ENCODE results near the gene CLCN6.

The CLCN6 gene

DNA sequence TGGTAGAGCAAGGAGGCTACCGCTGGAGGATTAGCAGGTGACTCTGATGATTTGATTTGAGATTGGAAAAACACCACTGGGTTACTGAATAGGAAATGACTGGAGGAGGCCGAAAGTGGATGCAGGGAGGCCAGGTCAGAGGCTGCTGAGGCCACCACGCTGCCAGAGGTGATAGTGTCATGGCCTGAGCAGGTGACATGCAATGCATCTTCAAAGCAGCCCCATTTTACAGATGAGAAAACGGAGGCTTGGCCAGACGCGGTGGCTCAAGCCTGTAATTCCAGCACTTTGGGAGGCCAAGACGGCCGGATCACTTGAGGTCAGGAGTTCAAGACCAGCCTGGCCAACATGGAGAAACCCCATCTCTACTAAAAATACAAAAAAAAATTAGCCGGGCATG is 31.2 kb upstream of the CLCN6 start:
- Histone ChIP-seq H3K9me2 (replicated peaks; ENCODE audit: insufficient read depth, low read length) (no peaks in the 10 kb centered on the region), H3K4me2 (ENCODE audit: low read depth, low read length) (no peak overlapping the region), H3K27ac (ENCODE audit: low read length) (no peak overlapping the region), H3K4me3 (ENCODE audit: low read length) (no peak overlapping the region), H2AFZ (ENCODE audit: low read length) (no peak overlapping the region), H4K20me1 (ENCODE audit: insufficient read depth, low read length) (no peaks in the 10 kb centered on the region), H3F3A (ENCODE audit: insufficient read depth, low read length) (no peaks in the 10 kb centered on the region), H3K27me3 (replicated peaks; ENCODE audit: insufficient read depth, low read length) (peaks cover 13% of the 10 kb centered on the region; the same call in 1 of the 2 replicates), H3K4me1 (ENCODE audit: low read length) (no peaks in the 10 kb centered on the region), H3K9me3 (replicated peaks; ENCODE audit: insufficient read depth, low read length) (no peaks in the 10 kb centered on the region), H3K9ac (ENCODE audit: low read length) (no peak overlapping the region), H3K36me3 (replicated peaks; ENCODE audit: insufficient read depth, low read length) (no peaks in the 10 kb centered on the region), H3K79me2 (ENCODE audit: low read length) (no peaks in the 10 kb centered on the region)
- TF ChIP-seq EZH2 (optimal IDR thresholded peaks at IDR 0.05; ENCODE audit: low read depth, low read length), result no peak
- TF ChIP-seq EZH2phosphoT487 (IDR thresholded peaks at IDR 0.05; ENCODE audit: low read length), result no peak
- TF ChIP-seq, protein P1, sequence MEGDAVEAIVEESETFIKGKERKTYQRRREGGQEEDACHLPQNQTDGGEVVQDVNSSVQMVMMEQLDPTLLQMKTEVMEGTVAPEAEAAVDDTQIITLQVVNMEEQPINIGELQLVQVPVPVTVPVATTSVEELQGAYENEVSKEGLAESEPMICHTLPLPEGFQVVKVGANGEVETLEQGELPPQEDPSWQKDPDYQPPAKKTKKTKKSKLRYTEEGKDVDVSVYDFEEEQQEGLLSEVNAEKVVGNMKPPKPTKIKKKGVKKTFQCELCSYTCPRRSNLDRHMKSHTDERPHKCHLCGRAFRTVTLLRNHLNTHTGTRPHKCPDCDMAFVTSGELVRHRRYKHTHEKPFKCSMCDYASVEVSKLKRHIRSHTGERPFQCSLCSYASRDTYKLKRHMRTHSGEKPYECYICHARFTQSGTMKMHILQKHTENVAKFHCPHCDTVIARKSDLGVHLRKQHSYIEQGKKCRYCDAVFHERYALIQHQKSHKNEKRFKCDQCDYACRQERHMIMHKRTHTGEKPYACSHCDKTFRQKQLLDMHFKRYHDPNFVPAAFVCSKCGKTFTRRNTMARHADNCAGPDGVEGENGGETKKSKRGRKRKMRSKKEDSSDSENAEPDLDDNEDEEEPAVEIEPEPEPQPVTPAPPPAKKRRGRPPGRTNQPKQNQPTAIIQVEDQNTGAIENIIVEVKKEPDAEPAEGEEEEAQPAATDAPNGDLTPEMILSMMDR (IDR thresholded peaks at IDR 0.05; ENCODE audit: low read length), result no peak
- no peak for DNase-seq

DNA sequence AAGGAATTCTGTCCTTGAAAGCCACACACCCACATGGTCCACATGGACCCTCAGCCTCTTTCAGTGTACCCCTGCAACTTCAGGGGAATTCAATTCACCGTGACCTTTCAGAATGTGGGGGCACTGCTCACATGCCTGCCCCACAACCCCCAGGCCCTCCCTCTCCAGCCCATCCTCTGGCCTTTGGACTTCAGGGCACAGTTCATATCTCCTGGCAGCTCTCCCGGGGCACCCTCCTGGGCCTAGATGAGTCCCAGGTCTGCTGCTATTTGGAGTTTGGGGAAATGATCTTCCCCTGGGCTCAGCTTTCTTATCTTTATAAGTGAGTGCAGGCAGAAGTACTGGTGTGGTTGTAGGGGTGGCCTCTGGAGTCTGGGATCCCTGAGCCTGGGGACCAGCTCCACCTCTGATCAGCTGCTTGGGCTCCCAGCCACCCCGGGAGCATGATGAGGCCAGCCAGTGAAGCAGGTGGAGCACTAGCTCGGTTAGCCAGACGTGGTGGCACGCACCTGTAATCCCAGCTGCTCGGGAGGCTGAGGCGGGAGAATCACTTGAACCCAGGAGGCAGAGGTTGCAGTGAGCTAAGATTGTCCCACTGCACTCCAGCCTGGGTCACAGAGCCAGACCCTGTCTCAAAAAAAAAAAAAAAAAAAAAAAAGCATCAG is 28.2 kb upstream of the CLCN6 start:
- H3K4me1 ChIP-seq (ENCODE audit: low read length), result no peaks in the 10 kb centered on the region
- H3K4me3 ChIP-seq (ENCODE audit: low read length), result no peak overlapping the region
- no peaks in the 10 kb centered on the region for H3K9me2 ChIP-seq (replicated peaks; ENCODE audit: insufficient read depth, low read length)
- TF ChIP-seq, protein P1 (IDR thresholded peaks at IDR 0.05; ENCODE audit: low read length), result no peak
- TF ChIP-seq EZH2 (optimal IDR thresholded peaks at IDR 0.05; ENCODE audit: low read depth, low read length) (no peak), EZH2phosphoT487 (IDR thresholded peaks at IDR 0.05; ENCODE audit: low read length) (no peak)
- H3K9me3 ChIP-seq (replicated peaks; ENCODE audit: insufficient read depth, low read length), result no peaks in the 10 kb centered on the region
- no peak overlapping the region for H2AFZ ChIP-seq (ENCODE audit: low read length)
- no peak for DNase-seq
- no peaks in the 10 kb centered on the region for H3F3A ChIP-seq (ENCODE audit: insufficient read depth, low read length)
- H3K27me3 ChIP-seq (replicated peaks; ENCODE audit: insufficient read depth, low read length), result 0 out of 2 replicates have a peak, but pooled peaks cover 7% of the 10 kb centered on the region
- no peak overlapping the region for H3K9ac ChIP-seq (ENCODE audit: low read length)
- no peaks in the 10 kb centered on the region for H3K36me3 ChIP-seq (replicated peaks; ENCODE audit: insufficient read depth, low read length)
- no peak overlapping the region for H3K4me2 ChIP-seq (ENCODE audit: low read depth, low read length)
- no peaks in the 10 kb centered on the region for H4K20me1 ChIP-seq (ENCODE audit: insufficient read depth, low read length)
- no peaks in the 10 kb centered on the region for H3K79me2 ChIP-seq (ENCODE audit: low read length)
- H3K27ac ChIP-seq (ENCODE audit: low read length), result no peak overlapping the region

DNA sequence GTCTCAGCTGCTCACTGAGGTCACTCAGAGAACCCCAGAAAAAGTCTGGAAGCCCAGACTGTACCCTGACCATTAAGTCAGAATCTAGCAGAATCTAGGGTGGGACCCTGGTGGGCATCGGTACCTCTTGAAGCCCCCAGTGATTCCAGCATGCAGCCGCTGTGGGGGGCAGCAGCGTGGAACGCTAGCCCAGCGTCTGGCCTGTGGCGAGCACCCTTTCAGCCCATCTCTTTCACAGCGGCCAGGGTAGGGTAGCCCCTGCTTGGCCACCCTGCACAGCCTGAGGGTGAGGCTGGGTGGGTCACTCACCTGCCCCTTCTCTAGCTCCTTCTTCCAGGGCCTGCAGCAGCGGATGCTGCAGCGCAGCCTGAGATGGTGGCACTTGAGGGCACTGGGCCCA is 27.7 kb upstream of the CLCN6 start:
- Histone ChIP-seq H3K9me3 (replicated peaks; ENCODE audit: insufficient read depth, low read length) (no peaks in the 10 kb centered on the region), H3K9me2 (replicated peaks; ENCODE audit: insufficient read depth, low read length) (no peaks in the 10 kb centered on the region), H3K4me1 (ENCODE audit: low read length) (0 out of 2 replicates have a peak, but pooled peaks cover 3% of the 10 kb centered on the region), H4K20me1 (ENCODE audit: insufficient read depth, low read length) (no peaks in the 10 kb centered on the region), H3K27me3 (replicated peaks; ENCODE audit: insufficient read depth, low read length) (0 out of 2 replicates have a peak, but pooled peaks cover 7% of the 10 kb centered on the region), H3K4me2 (ENCODE audit: low read depth, low read length) (no peak overlapping the region), H3K27ac (ENCODE audit: low read length) (no peak overlapping the region), H3K36me3 (replicated peaks; ENCODE audit: insufficient read depth, low read length) (no peaks in the 10 kb centered on the region), H3K79me2 (ENCODE audit: low read length) (no peaks in the 10 kb centered on the region), H3K4me3 (ENCODE audit: low read length) (no peak overlapping the region), H3K9ac (ENCODE audit: low read length) (no peak overlapping the region), H3F3A (ENCODE audit: insufficient read depth, low read length) (peaks cover under 1% of the 10 kb centered on the region; the same call in 1 of the 2 replicates), H2AFZ (ENCODE audit: low read length) (no peak overlapping the region)
- no peak for TF ChIP-seq EZH2phosphoT487 (IDR thresholded peaks at IDR 0.05; ENCODE audit: low read length)
- TF ChIP-seq, protein P1 (IDR thresholded peaks at IDR 0.05; ENCODE audit: low read length), result no peak
- TF ChIP-seq EZH2 (optimal IDR thresholded peaks at IDR 0.05; ENCODE audit: low read depth, low read length), result no peak
- DNase-seq, result no peak

All from MM.1S (cell line).